Tibial nerve (tissue), 4 donors: ENCODE results near the gene SSBP2.

Source experiments
- EP300 ChIP-seq, 2 donors: sonication (generic); formaldehyde crosslinking; IDR thresholded peaks; one replicate each; pipeline ENCODE4 v1.6.1; 2017; ENCODE audit warnings: antibody characterized with exemption in 2 of 2, mild to moderate bottlenecking in 1 of 2
- POLR2A ChIP-seq, 2 donors: fragments of 450-650 bp; IDR thresholded peaks; one replicate each; pipeline ENCODE4 v1.6.1; 2017; ENCODE audit warnings: antibody characterized with exemption in 2 of 2, mild to moderate bottlenecking in 2 of 2, moderate library complexity in 2 of 2
- TF ChIP-seq, protein P1 (sequence below), 5 experiments: fragments of 200-600 bp in 3 of 5; fragments of 450-650 bp in 2 of 5; sonication (generic) in 3 of 5; IDR thresholded peaks; one replicate each; pipeline ENCODE4 v1.5.1; 2016 to 2019; ENCODE audit warnings: antibody characterized with exemption in 5 of 5, mild to moderate bottlenecking in 3 of 5, moderate library complexity in 2 of 5

DNA sequence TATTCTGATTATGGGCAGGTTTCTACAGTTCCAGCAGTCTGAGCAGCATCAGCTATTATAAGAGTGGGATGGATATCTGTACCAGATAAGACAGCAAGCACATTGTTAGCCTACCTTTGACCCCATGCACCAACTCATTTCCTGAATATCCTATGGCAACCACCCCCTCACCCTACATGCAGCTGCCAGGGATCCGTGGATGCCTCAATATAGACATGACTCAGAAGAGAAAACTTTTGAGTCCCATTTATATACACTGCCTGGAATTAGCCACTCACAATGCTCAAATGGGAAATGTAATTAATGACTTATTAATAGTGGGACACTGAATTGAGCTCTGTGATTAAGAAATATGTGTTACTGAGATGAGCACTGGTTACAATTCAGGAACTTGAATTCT is 124.4 kb downstream of the SSBP2 start:
- no peak for TF ChIP-seq POLR2A (IDR thresholded peaks at IDR 0.05)
- TF ChIP-seq, protein P1, sequence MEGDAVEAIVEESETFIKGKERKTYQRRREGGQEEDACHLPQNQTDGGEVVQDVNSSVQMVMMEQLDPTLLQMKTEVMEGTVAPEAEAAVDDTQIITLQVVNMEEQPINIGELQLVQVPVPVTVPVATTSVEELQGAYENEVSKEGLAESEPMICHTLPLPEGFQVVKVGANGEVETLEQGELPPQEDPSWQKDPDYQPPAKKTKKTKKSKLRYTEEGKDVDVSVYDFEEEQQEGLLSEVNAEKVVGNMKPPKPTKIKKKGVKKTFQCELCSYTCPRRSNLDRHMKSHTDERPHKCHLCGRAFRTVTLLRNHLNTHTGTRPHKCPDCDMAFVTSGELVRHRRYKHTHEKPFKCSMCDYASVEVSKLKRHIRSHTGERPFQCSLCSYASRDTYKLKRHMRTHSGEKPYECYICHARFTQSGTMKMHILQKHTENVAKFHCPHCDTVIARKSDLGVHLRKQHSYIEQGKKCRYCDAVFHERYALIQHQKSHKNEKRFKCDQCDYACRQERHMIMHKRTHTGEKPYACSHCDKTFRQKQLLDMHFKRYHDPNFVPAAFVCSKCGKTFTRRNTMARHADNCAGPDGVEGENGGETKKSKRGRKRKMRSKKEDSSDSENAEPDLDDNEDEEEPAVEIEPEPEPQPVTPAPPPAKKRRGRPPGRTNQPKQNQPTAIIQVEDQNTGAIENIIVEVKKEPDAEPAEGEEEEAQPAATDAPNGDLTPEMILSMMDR (IDR thresholded peaks at IDR 0.05), result no peak
- no peak for TF ChIP-seq EP300 (IDR thresholded peaks at IDR 0.05)
